ENCODE data around the gene PKN3. TPM values are rescaled to one million over a fixed set of nuclear protein-coding genes. Genes with fewer than 3 reads are reported as not detected.

PKN3 gene
- total and polyA plus RNA-seq, 2 of the 13 experiments (the other 11 are each of a cell fraction or from before 2014, with no cell fraction given), result 10.5 to 13.2 TPM

DNA sequence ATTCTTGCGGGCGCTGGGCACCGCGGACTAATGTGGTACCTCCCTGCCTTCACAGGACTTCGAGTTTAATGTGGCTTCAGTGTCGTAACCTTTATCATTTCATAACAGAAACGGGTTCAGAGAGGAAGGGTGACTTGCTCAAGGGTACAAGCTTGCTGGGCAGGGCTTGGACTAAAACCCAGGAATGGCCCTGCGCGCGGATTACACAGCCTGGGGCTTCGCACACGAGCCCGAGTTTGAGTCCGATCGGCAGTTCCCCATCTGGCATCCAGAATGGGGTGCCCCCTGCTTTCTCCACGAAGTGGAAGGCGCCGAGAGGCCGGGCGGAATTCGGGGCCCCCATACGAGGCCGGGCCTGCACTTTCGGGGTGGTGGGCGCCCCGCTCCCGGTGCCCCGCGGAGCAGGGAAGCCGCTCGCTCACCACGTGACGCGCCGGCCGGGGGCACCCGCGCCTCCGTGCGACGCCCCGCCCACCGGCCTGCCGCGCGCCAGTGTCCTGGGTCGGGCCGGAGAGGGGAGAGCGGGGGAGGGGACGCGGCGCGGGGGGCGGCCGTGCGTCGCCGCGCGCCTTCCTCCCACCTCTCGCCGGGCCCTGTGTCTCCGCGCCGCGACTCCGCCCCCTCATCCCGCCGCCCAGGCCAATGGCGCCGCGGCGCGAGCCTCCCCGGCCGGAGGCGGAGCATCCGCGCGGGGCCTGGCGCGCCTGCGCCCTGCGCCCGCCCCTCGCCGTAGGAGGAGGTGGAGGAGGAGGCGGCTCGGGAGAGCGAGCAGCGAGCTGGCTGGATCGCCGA, 13.6 kb upstream of the PKN3 start, which contains the start of gene SET (continued):
- 0 out of 2 replicates have a peak, but pooled peaks have one; percentile 12 for TF ChIP-seq ZNF501 (CRISPR knock-in tag; IDR thresholded peaks at IDR 0.05)
- TF ChIP-seq, protein P1, sequence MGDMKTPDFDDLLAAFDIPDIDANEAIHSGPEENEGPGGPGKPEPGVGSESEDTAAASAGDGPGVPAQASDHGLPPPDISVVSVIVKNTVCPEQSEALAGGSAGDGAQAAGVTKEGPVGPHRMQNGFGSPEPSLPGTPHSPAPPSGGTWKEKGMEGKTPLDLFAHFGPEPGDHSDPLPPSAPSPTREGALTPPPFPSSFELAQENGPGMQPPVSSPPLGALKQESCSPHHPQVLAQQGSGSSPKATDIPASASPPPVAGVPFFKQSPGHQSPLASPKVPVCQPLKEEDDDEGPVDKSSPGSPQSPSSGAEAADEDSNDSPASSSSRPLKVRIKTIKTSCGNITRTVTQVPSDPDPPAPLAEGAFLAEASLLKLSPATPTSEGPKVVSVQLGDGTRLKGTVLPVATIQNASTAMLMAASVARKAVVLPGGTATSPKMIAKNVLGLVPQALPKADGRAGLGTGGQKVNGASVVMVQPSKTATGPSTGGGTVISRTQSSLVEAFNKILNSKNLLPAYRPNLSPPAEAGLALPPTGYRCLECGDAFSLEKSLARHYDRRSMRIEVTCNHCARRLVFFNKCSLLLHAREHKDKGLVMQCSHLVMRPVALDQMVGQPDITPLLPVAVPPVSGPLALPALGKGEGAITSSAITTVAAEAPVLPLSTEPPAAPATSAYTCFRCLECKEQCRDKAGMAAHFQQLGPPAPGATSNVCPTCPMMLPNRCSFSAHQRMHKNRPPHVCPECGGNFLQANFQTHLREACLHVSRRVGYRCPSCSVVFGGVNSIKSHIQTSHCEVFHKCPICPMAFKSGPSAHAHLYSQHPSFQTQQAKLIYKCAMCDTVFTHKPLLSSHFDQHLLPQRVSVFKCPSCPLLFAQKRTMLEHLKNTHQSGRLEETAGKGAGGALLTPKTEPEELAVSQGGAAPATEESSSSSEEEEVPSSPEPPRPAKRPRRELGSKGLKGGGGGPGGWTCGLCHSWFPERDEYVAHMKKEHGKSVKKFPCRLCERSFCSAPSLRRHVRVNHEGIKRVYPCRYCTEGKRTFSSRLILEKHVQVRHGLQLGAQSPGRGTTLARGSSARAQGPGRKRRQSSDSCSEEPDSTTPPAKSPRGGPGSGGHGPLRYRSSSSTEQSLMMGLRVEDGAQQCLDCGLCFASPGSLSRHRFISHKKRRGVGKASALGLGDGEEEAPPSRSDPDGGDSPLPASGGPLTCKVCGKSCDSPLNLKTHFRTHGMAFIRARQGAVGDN (CRISPR knock-in tag; IDR thresholded peaks at IDR 0.05), result peak; percentile 85
- TF ChIP-seq EP300 (IDR thresholded peaks at IDR 0.05; ENCODE audit: low read depth in 2 of 2, low read length in 2 of 2), result no peak; a peak in 1 of 4 replicates
- TF ChIP-seq EP300 (CRISPR knock-in tag; IDR thresholded peaks at IDR 0.05; ENCODE audit: borderline replicate concordance), result peak; percentile 40; the same call in 1 of the 2 replicates
- TF ChIP-seq KDM3A (CRISPR knock-in tag; IDR thresholded peaks at IDR 0.05; ENCODE audit: low read depth), result no peak
- TF ChIP-seq ZNF558 (CRISPR knock-in tag; IDR thresholded peaks at IDR 0.05; ENCODE audit: borderline replicate concordance), result peak; percentile 49; the same call in 1 of the 2 replicates
- peak; percentile 62; the same call in 1 of the 2 replicates for TF ChIP-seq ZNF567 (CRISPR knock-in tag; IDR thresholded peaks at IDR 0.05; ENCODE audit: borderline replicate concordance)
- TF ChIP-seq HOXA7 (CRISPR knock-in tag; IDR thresholded peaks at IDR 0.05), result no peak
- TF ChIP-seq, protein P2, sequence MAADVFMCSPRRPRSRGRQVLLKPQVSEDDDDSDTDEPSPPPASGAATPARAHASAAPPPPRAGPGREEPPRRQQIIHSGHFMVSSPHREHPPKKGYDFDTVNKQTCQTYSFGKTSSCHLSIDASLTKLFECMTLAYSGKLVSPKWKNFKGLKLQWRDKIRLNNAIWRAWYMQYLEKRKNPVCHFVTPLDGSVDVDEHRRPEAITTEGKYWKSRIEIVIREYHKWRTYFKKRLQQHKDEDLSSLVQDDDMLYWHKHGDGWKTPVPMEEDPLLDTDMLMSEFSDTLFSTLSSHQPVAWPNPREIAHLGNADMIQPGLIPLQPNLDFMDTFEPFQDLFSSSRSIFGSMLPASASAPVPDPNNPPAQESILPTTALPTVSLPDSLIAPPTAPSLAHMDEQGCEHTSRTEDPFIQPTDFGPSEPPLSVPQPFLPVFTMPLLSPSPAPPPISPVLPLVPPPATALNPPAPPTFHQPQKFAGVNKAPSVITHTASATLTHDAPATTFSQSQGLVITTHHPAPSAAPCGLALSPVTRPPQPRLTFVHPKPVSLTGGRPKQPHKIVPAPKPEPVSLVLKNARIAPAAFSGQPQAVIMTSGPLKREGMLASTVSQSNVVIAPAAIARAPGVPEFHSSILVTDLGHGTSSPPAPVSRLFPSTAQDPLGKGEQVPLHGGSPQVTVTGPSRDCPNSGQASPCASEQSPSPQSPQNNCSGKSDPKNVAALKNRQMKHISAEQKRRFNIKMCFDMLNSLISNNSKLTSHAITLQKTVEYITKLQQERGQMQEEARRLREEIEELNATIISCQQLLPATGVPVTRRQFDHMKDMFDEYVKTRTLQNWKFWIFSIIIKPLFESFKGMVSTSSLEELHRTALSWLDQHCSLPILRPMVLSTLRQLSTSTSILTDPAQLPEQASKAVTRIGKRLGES (CRISPR knock-in tag; IDR thresholded peaks at IDR 0.05; ENCODE audit: borderline replicate concordance), result no peak
- TF ChIP-seq JARID2 (CRISPR knock-in tag; IDR thresholded peaks at IDR 0.05; ENCODE audit: insufficient replicate concordance), result no peak
- peak; percentile 42; the same call in 1 of the 2 replicates for TF ChIP-seq ZNF547 (CRISPR knock-in tag; IDR thresholded peaks at IDR 0.05)
- TF ChIP-seq KDM5B (CRISPR knock-in tag; IDR thresholded peaks at IDR 0.05; ENCODE audit: borderline replicate concordance), result no peak
- no peak for TF ChIP-seq SYNCRIP (IDR thresholded peaks at IDR 0.05; ENCODE audit: insufficient read depth, low read depth, low read length)
- 0 out of 2 replicates have a peak, but pooled peaks have one; percentile 17 for TF ChIP-seq CHD2 (IDR thresholded peaks at IDR 0.05; ENCODE audit: low read depth, low read length)
- TF ChIP-seq ARHGAP35 (CRISPR knock-in tag; IDR thresholded peaks at IDR 0.05; ENCODE audit: borderline replicate concordance), result 0 out of 2 replicates have a peak, but pooled peaks have one; percentile 67
- TF ChIP-seq ZFY (CRISPR knock-in tag; IDR thresholded peaks at IDR 0.05), result peak; percentile 77; the same call in 1 of the 2 replicates
- peak; percentile 4; the same call in 1 of the 2 replicates for TF ChIP-seq RARA (CRISPR knock-in tag; IDR thresholded peaks at IDR 0.05)
- TF ChIP-seq, protein P3, sequence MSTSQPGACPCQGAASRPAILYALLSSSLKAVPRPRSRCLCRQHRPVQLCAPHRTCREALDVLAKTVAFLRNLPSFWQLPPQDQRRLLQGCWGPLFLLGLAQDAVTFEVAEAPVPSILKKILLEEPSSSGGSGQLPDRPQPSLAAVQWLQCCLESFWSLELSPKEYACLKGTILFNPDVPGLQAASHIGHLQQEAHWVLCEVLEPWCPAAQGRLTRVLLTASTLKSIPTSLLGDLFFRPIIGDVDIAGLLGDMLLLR (CRISPR knock-in tag; IDR thresholded peaks at IDR 0.05), result no peak
- no peak for TF ChIP-seq GPN1 (CRISPR knock-in tag; IDR thresholded peaks at IDR 0.05; ENCODE audit: borderline replicate concordance)
- no peak for TF ChIP-seq ZNF143 (CRISPR knock-in tag; IDR thresholded peaks at IDR 0.05)
- no peak for TF ChIP-seq KDM1A (CRISPR knock-in tag; IDR thresholded peaks at IDR 0.05)
- no peak for TF ChIP-seq MLLT10 (CRISPR knock-in tag; IDR thresholded peaks at IDR 0.05)
